ENCODE data around the gene CNNM2. TPM values are rescaled to one million over a fixed set of nuclear protein-coding genes. Genes with fewer than 3 reads are reported as not detected.

CNNM2 gene
- total RNA-seq, 2 donors from 2014 or later, result 14.7 to 17.9 TPM

GRCh38 chr10:102948176-102948575 lies 30.1 kb downstream of the CNNM2 start:
- peaks cover 18% of the 10 kb centered on the region for H3K4me1 Mint-ChIP-seq
- H3K9me3 Mint-ChIP-seq, result no peaks in the 10 kb centered on the region
- Histone ChIP-seq H3K4me3 (ENCODE audit: low read length) (no peak overlapping the region), H3K27ac (ENCODE audit: low read depth, low read length) (no peak overlapping the region), H3K9ac (ENCODE audit: extremely low read depth, low read length, poor library complexity, severe bottlenecking) (no peak overlapping the region), H3K4me1 (ENCODE audit: control insufficient read depth, insufficient read depth, low read length) (peaks cover 4% of the 10 kb centered on the region), H3K9me3 (ENCODE audit: control insufficient read depth, low read length) (no peaks in the 10 kb centered on the region), H3K36me3 (ENCODE audit: control insufficient read depth, insufficient read depth, low read length) (no peaks in the 10 kb centered on the region), H3K27me3 (ENCODE audit: control insufficient read depth, insufficient read depth, low read length, poor library complexity, severe bottlenecking) (no peaks in the 10 kb centered on the region)
- no peaks in the 10 kb centered on the region for H3K36me3 Mint-ChIP-seq (ENCODE audit: low read depth)
- no peak for DNase-seq
- no peak overlapping the region for H3K27ac Mint-ChIP-seq
- no peaks in the 10 kb centered on the region for H3K27me3 Mint-ChIP-seq (ENCODE audit: insufficient read depth)
- WGBS, 2 experiments (ENCODE audit: insufficient coverage in 1 of 2, insufficient read length in 1 of 2), result 90 to 95% methylated on average over 3 to 4 of the region's 4 CpGs
- H3K4me3 Mint-ChIP-seq, result no peak overlapping the region
- TF ChIP-seq CTCF (conservative IDR thresholded peaks at IDR 0.05), result no peak

- H3K36me3 Mint-ChIP-seq (ENCODE audit: low read depth), result no peaks in the 10 kb centered on the region
- no peak overlapping the region for H3K9ac ChIP-seq (ENCODE audit: extremely low read depth, low read length, poor library complexity, severe bottlenecking)
- H3K4me3 Mint-ChIP-seq, result no peak overlapping the region
- no peak overlapping the region for H3K27ac Mint-ChIP-seq
- no peaks in the 10 kb centered on the region for H3K36me3 ChIP-seq (ENCODE audit: control insufficient read depth, insufficient read depth, low read length)
- no peak overlapping the region for H3K4me3 ChIP-seq (ENCODE audit: low read length)
- H3K4me1 ChIP-seq (ENCODE audit: control insufficient read depth, insufficient read depth, low read length), result peaks cover 4% of the 10 kb centered on the region
- H3K9me3 ChIP-seq (ENCODE audit: control insufficient read depth, low read length), result no peaks in the 10 kb centered on the region
- H3K27me3 Mint-ChIP-seq (ENCODE audit: insufficient read depth), result no peaks in the 10 kb centered on the region
- no peak for DNase-seq
- 95 to 100% methylated on average over 3 of the region's 3 CpGs for WGBS, 2 experiments (ENCODE audit: insufficient coverage in 1 of 2, insufficient read length in 1 of 2)
- H3K27ac ChIP-seq (ENCODE audit: low read depth, low read length), result no peak overlapping the region
- peaks cover 18% of the 10 kb centered on the region for H3K4me1 Mint-ChIP-seq
- TF ChIP-seq CTCF (conservative IDR thresholded peaks at IDR 0.05), result no peak
- no peaks in the 10 kb centered on the region for H3K27me3 ChIP-seq (ENCODE audit: control insufficient read depth, insufficient read depth, low read length, poor library complexity, severe bottlenecking)
- H3K9me3 Mint-ChIP-seq, result no peaks in the 10 kb centered on the region
These were observed 30.7 kb downstream of the CNNM2 start for GRCh38 chr10:102948786-102949185.

GRCh38 chr10:102949916-102950315 lies 31.8 kb downstream of the CNNM2 start:
- peaks cover 5% of the 10 kb centered on the region for H3K36me3 Mint-ChIP-seq (ENCODE audit: low read depth)
- H3K27me3 Mint-ChIP-seq (ENCODE audit: insufficient read depth), result no peaks in the 10 kb centered on the region
- H3K36me3 ChIP-seq (ENCODE audit: control insufficient read depth, insufficient read depth, low read length), result no peaks in the 10 kb centered on the region
- H3K9me3 ChIP-seq (ENCODE audit: control insufficient read depth, low read length), result no peaks in the 10 kb centered on the region
- WGBS, 2 experiments (ENCODE audit: insufficient coverage in 1 of 2, insufficient read length in 1 of 2), result 92 to 99% methylated on average over 3 to 4 of the region's 4 CpGs
- H3K4me1 Mint-ChIP-seq, result peaks cover 15% of the 10 kb centered on the region
- H3K27ac ChIP-seq (ENCODE audit: low read depth, low read length), result no peak overlapping the region
- peaks cover 4% of the 10 kb centered on the region for H3K4me1 ChIP-seq (ENCODE audit: control insufficient read depth, insufficient read depth, low read length)
- no peak for TF ChIP-seq CTCF (conservative IDR thresholded peaks at IDR 0.05)
- no peak overlapping the region for H3K4me3 Mint-ChIP-seq
- no peak overlapping the region for H3K9ac ChIP-seq (ENCODE audit: extremely low read depth, low read length, poor library complexity, severe bottlenecking)
- no peaks in the 10 kb centered on the region for H3K27me3 ChIP-seq (ENCODE audit: control insufficient read depth, insufficient read depth, low read length, poor library complexity, severe bottlenecking)
- no peak overlapping the region for H3K27ac Mint-ChIP-seq
- no peaks in the 10 kb centered on the region for H3K9me3 Mint-ChIP-seq
- no peak for DNase-seq
- no peak overlapping the region for H3K4me3 ChIP-seq (ENCODE audit: low read length)
